ENCODE measurements around the gene BEST1.

GRCh38 chr11:61954851-61955421 lies 4.8 kb downstream of the BEST1 start:
- TF ChIP-seq EZH2 (IDR thresholded peaks at IDR 0.05; ENCODE audit: insufficient read depth, poor library complexity, severe bottlenecking) (no peak), EZH2phosphoT487 (IDR thresholded peaks at IDR 0.05; ENCODE audit: insufficient read depth, low read depth) (no peak)

Data from GM23248 (cell line).